Lung (tissue), 12 donors: ENCODE results near the gene RNF144A. TPM values are rescaled to one million over a fixed set of nuclear protein-coding genes. Genes with fewer than 3 reads are reported as not detected.

Source experiments
- ATAC-seq: fragments of 200-7000 bp; cut with Tn5 transposase; one replicate; pipeline ENCODE4 v1.9.1; 2020; ENCODE audit warnings: moderate number of reproducible peaks; ENCODE audit not compliant: insufficient read depth, low FRiP score
- DNase-seq, 3 donors: peaks; one replicate each; pipeline ENCODE4 v3.0.0-alpha.2; 2013 to 2017
- H3K27ac ChIP-seq, 2 donors: one replicate each; pipeline ENCODE4 v1.5.1; 2013; ENCODE audit warnings: mild to moderate bottlenecking in 2 of 2, moderate library complexity in 2 of 2, control low read depth in 1 of 2, inconsistent platforms in 1 of 2, low read depth in 1 of 2, low read length in 1 of 2
- H3K27me3 ChIP-seq, 3 donors: one replicate each; pipeline ENCODE4 v1.5.1; 2013; ENCODE audit warnings: low read length in 2 of 3; ENCODE audit not compliant: control insufficient read depth in 3 of 3, insufficient read depth in 3 of 3
- H3K36me3 ChIP-seq, 4 donors: one replicate each; pipeline ENCODE4 v1.5.1; 2013; ENCODE audit warnings: low read length in 4 of 4, mild to moderate bottlenecking in 1 of 4, moderate library complexity in 1 of 4; ENCODE audit not compliant: control insufficient read depth in 4 of 4, insufficient read depth in 4 of 4
- H3K4me1 ChIP-seq, 5 donors: one replicate each; pipeline ENCODE4 v1.5.1; 2013; ENCODE audit warnings: low read length in 5 of 5, mild to moderate bottlenecking in 2 of 5, moderate library complexity in 1 of 5; ENCODE audit not compliant: control insufficient read depth in 5 of 5, insufficient read depth in 5 of 5
- H3K4me3 ChIP-seq: one replicate; pipeline ENCODE4 v1.5.1; 2013; ENCODE audit warnings: mild to moderate bottlenecking, control low read depth, moderate library complexity
- H3K9ac ChIP-seq, 2 donors: one replicate each; pipeline ENCODE4 v1.5.1; 2013; ENCODE audit warnings: low read length in 2 of 2, control low read depth in 1 of 2; ENCODE audit not compliant: insufficient read depth in 1 of 2
- H3K9me3 ChIP-seq, 4 donors: one replicate each; pipeline ENCODE4 v1.5.1; 2013; ENCODE audit warnings: low read length in 3 of 4, mild to moderate bottlenecking in 1 of 4, moderate library complexity in 1 of 4; ENCODE audit not compliant: control insufficient read depth in 4 of 4, insufficient read depth in 3 of 4
- WGBS, 2 donors: extraction: QIAGEN DNeasy Blood & Tissue Kit; methylation state at CpG; one replicate each; pipeline ENCODE4 v1.1.7; 2013; 5-methylcytosine and 5-hydroxymethylcytosine counted together
- polyA plus RNA-seq, 2 donors: library from polyadenylated mRNA; stranded (reverse); fragments of 200-250 nt; gene quantifications; one replicate each; pipeline ENCODE4 v1.2.1, GENCODE V29; 2013
- total RNA-seq, 2 donors: library from RNA; depleted of rRNA in 1 of 2; stranded (reverse); fragments of >200 nt in 1 of 2; gene quantifications; one replicate each; pipeline ENCODE4 v1.2.1, GENCODE V29; 2014 to 2021
- TF ChIP-seq, protein P1 (sequence below): IDR thresholded peaks from 2 replicates; pipeline ENCODE4 v1.5.1; 2012; ENCODE audit warnings: mild to moderate bottlenecking; ENCODE audit errors: control extremely low read depth, extremely low read depth
- donor health status: control.
- donor health status: control.
- donor health status: Bipolar disorder and iron deficiency.
- donor health status: healthy.
- donor health status: DM: yes; HTN: yes; CAD: no.

Gene RNF144A
- total and polyA plus RNA-seq, 4 donors, result 2.7 to 25.3 (median 5.8) TPM

DNA sequence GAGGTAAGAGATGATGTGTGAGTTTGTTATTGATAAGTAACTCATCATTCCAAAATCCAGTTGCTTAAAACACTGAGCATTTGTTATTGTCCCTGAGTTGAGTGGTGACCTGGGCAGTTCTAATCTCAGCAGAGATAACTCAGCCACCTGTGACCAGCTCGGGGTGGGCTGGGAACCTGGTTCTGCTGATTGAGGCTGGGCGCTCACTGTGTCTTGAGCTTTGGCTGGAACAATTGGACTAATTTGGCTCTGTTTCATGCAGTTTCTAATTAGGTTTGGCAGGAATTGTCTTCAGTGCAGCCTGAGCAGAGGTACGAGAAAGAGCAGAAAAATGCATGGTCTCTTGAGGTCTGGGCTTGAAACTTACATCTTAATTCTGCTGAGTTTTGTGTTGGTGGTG lies 144.7 kb downstream of the RNF144A start:
- Histone ChIP-seq H3K4me1 (peaks cover 0 to 2% (median 0%) of the 10 kb centered on the region in 5 donors), H3K36me3 (no peaks in the 10 kb centered on the region), H3K9me3 (no peaks in the 10 kb centered on the region), H3K27me3 (no peaks in the 10 kb centered on the region), H3K9ac (no peak overlapping the region), H3K27ac (no peak overlapping the region), H3K4me3 (no peak overlapping the region)
- no peak for DNase-seq
- TF ChIP-seq, protein P1, sequence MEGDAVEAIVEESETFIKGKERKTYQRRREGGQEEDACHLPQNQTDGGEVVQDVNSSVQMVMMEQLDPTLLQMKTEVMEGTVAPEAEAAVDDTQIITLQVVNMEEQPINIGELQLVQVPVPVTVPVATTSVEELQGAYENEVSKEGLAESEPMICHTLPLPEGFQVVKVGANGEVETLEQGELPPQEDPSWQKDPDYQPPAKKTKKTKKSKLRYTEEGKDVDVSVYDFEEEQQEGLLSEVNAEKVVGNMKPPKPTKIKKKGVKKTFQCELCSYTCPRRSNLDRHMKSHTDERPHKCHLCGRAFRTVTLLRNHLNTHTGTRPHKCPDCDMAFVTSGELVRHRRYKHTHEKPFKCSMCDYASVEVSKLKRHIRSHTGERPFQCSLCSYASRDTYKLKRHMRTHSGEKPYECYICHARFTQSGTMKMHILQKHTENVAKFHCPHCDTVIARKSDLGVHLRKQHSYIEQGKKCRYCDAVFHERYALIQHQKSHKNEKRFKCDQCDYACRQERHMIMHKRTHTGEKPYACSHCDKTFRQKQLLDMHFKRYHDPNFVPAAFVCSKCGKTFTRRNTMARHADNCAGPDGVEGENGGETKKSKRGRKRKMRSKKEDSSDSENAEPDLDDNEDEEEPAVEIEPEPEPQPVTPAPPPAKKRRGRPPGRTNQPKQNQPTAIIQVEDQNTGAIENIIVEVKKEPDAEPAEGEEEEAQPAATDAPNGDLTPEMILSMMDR, result no peak
- ATAC-seq, result no peak
- 95 to 98% methylated on average over 3 of the region's 3 CpGs for WGBS, 2 donors

DNA sequence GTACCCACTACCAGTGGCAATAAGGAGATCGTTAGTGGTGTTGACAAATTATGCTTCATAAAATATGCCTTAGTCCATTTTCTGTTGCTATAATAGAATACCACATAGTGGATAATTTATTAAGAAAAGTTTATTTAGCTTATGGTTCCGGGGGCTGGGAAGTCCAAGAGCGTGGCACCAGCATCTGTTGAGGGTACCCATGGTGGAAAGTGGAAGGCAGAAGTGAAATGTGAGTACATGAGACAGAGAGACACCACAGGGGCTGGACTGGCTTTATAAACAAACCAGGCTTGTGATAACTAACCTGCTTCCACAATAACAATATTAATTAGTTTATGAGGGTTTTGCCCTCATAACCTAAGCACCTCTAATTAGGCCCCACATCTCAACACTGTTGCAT lies 146.6 kb downstream of the RNF144A start:
- Histone ChIP-seq H3K9me3 (no peaks in the 10 kb centered on the region), H3K4me3 (no peak overlapping the region), H3K4me1 (peaks cover 0 to 2% (median 0%) of the 10 kb centered on the region in 5 donors), H3K27me3 (no peaks in the 10 kb centered on the region), H3K36me3 (no peaks in the 10 kb centered on the region), H3K27ac (no peak overlapping the region), H3K9ac (no peak overlapping the region)
- 79 to 83% methylated on average over 3 of the region's 3 CpGs for WGBS, 2 donors
- DNase-seq (no peak), ATAC-seq (no peak)
- TF ChIP-seq, protein P1, result no peak

DNA sequence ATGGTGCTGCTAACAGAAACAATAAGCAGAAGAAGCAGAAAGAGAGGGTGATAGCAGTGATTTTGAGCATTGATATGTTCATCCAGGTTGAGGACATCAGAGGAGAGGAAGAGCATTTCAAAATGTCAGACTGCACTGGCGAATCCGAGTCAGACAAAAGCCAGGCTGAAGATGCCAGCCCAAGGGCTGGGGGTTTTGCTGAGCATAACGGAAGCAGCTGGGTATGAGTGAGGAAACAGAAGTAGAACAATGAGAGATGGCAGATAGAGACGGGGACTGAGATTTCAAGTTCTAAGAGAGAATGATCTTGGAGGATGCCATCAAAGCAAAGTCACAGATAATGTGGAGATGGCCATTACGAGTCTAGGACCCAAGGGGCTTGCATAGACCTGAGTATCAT lies 151.2 kb downstream of the RNF144A start:
- Histone ChIP-seq H3K4me3 (no peak overlapping the region), H3K4me1 (no peaks in the 10 kb centered on the region), H3K27me3 (no peaks in the 10 kb centered on the region), H3K9me3 (no peaks in the 10 kb centered on the region), H3K9ac (no peak overlapping the region), H3K36me3 (no peaks in the 10 kb centered on the region), H3K27ac (no peak overlapping the region)
- 85 to 87% methylated on average over 5 of the region's 5 CpGs for WGBS, 2 donors
- TF ChIP-seq, protein P1, result no peak
- ATAC-seq (no peak), DNase-seq (no peak)

DNA sequence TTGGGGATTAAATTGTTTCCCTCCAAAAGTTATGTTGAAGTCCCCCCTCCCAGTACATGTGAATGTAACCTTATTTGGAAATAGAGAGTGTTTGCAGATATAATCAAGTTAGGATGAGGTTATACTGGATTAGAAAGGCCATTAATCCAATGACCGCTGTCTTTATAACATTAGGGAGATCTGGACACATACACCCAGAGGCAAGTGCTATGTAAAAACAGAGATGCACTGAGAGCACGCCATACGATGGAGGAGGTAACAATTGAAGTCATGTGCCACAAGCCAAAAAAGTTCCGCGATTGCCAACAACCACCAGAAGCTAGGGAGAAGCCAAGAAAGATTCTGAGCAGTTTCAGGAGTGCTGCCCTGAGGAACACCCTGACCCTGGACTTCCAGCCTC lies 153.3 kb downstream of the RNF144A start:
- no peak overlapping the region for H3K9ac ChIP-seq
- DNase-seq (no peak), ATAC-seq (no peak)
- TF ChIP-seq, protein P1, result no peak
- H3K27me3 ChIP-seq, result no peaks in the 10 kb centered on the region
- H3K27ac ChIP-seq, result no peak overlapping the region
- no peak overlapping the region for H3K4me3 ChIP-seq
- peaks cover 0 to 5% (median 0%) of the 10 kb centered on the region in 5 donors for H3K4me1 ChIP-seq
- H3K36me3 ChIP-seq, result no peaks in the 10 kb centered on the region
- WGBS, 2 donors, result 86 to 98% methylated on average over 5 of the region's 5 CpGs
- no peaks in the 10 kb centered on the region for H3K9me3 ChIP-seq
